COR-L47 (cell line): ENCODE measurements around the gene STAT6.

Experiments
- DNase-seq: peaks from one replicate; lab custom pipeline; 2025; lab: John Stamatoyannopoulos, UW

STAT6 gene

DNA sequence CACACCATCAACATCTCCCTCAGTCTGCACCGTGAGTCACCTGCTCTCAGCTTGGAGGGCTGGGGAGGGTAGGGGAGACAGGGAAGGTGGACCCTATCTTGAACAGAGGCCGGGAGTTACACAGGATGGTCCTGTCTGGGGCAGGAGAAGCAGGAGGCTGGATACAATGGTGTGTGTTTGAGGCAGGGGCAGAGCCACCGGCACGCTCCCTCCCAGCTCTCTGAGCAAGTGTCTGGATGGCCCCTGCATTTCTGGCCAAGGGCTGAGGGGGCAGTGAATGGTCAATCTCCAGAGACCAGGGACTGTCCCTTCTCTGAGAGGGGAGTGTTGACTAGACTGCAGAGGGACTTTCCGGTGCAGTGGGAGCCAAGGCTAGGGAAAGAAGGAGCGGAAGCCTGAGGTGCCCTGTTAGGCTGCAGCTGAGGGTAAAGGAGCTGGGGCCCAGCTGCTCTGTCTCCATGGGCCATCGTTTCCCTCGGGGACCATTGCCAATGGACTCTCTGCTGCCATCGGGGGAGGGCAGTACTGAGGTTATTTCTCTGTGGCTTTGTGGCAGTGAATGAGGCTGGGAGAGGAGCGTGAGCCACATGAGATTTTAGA, 34.4 kb upstream of the STAT6 start:
- no peak for DNase-seq

GRCh38 chr12:57143454-57143853, 32.3 kb upstream of the STAT6 start:
- no peak for DNase-seq

GRCh38 chr12:57142727-57143126, 31.6 kb upstream of the STAT6 start:
- DNase-seq, result no peak

- no peak for DNase-seq
These were observed 31.0 kb upstream of the STAT6 start for GRCh38 chr12:57142121-57142520.

DNA sequence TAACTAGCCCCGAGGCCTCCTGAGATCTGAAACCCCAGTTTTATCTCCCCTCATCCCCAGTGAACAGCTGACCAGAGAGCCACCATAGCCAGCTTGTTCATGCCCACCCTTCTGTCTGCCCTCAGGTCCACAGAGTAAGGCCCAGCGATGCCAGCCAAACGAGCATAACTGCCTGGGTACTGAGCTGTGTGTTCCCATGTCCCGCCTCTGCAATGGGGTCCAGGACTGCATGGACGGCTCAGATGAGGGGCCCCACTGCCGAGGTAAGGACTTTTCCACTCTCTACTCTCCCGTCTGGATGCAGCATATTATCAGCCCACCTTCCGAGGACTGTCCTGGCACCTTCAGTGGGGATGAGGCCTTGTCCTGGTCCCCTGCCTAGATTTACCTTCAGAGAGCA, 30.1 kb upstream of the STAT6 start:
- DNase-seq, result no peak

GRCh38 chr12:57139796-57140649, 28.9 kb upstream of the STAT6 start:
- DNase-seq, result no peak

DNA sequence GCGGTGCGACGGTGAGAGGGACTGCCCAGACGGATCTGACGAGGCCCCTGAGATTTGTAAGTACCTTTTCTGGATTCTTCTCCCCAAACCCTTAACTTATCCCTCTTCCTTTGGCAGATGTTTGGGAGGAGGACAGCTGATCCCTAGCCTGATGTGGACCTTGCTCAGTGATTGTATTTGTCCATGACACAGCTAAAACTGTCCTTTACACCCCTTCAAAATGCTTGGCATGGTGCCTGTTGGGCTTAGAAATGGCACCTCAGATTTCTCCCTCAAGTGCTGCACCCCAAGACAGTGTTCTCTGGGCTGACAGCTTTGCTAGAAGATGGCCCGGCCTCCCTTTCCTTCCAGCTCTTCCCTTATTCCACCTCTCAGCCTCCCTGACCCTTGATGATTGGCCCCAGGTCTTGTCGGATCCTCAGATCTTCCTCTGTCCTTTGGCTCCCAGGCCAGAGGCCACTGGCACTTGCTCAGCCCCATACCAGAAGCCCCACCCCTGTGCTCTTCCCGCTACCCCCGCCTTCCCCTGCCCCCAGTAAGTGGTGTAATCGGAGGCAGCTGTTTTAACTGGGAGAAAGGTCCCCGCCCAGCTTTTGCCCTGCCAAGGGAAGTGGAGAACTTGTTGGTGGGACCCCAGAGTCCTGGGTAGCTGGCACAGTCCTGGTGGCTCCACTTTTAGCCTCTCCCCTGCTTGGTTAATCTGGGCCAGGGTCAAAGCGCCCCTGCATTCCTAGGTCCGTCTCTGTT, 27.5 kb upstream of the STAT6 start:
- no peak for DNase-seq

- DNase-seq, result no peak
These were observed 24.6 kb upstream of the STAT6 start for GRCh38 chr12:57135527-57136326.

- DNase-seq, result no peak
These were observed 23.8 kb upstream of the STAT6 start for GRCh38 chr12:57134949-57135348.

DNA sequence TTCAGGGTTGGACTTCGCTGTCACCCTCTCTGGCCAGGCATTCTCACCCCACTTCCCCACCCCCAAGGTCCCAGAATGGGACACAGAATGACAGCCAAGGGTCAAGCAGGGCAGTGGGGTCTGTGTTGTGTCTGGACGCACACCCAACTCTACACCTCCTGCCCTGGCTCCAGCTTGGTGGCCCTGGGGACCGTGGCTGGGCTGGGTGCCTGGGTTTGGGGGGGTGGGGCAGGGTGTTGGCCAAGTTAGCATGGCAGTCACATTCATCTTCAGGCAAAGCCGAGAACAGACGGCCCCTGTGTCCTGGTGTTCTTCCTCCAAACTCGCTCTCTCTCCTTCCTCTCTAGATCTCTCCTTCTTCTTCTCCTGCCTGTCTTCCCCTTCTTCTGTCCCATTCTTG, 22.8 kb upstream of the STAT6 start:
- no peak for DNase-seq

- no peak for DNase-seq
These were observed 21.9 kb upstream of the STAT6 start for GRCh38 chr12:57133013-57133569.

GRCh38 chr12:57131896-57132744, 21.0 kb upstream of the STAT6 start:
- no peak for DNase-seq

DNA sequence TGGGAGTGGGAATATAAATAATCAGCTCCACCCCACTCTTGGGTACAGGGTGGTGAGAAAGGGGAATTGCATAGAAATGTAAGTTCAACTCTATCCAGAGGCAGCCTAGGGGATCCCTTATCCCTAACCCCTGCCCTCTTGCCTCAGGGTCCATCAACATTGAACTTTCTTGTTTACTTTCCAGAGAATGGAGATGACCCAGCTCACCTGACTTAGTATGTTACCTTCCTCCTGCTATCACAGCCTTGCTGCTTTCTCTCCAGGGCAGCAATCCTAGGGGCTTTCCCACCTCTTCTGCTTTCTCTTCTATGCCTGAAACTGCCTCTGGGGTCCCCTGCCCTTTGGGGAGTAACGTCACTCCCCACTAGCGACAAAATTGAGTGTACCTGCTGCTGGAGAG, 19.8 kb upstream of the STAT6 start:
- DNase-seq, result no peak

DNA sequence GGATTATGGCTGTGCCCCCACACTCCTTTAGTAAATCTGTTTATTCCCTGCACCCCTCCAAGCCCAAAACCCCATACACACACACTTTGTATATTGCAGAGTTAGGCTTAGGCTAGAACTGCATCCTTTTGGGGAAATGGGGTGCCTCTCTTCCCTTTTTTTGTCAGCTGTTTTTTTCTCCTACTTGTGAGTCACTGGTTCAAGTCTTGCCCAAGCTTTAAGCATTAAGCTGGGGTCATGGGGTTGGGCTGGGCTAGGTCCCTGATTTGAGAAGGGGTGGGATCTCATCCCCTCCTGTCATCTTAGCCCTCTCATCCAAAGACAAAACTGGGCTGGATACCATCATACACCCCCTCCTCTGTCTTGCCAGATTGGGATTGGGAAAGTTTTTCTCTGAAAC, 18.7 kb upstream of the STAT6 start:
- DNase-seq, result no peak

DNA sequence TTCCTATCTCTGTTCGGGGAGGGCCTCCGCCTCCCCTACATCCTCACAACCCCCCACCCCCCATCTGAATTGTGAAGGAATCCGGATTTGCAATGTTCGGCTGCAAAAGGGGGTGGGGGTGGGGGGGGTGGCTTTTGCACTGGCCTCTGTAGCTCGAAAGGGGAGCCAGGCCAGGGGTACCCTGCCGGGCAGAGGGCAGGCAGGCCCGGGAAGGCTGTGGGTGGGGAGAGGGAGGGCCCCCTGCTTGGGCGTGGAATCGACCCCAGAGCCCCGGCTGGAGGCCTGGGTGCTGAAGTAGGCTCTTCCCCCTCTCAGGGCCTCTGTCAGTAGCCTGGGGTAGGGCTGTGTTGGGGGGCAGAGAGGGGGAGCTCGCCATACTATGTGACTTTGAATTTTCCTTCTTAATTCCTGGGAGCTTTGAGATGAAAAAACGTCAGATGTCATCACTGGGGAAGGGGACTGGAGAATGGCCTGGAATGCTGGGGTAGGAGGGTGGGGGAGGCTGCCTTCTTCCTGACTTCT, 18.2 kb upstream of the STAT6 start:
- no peak for DNase-seq

DNA sequence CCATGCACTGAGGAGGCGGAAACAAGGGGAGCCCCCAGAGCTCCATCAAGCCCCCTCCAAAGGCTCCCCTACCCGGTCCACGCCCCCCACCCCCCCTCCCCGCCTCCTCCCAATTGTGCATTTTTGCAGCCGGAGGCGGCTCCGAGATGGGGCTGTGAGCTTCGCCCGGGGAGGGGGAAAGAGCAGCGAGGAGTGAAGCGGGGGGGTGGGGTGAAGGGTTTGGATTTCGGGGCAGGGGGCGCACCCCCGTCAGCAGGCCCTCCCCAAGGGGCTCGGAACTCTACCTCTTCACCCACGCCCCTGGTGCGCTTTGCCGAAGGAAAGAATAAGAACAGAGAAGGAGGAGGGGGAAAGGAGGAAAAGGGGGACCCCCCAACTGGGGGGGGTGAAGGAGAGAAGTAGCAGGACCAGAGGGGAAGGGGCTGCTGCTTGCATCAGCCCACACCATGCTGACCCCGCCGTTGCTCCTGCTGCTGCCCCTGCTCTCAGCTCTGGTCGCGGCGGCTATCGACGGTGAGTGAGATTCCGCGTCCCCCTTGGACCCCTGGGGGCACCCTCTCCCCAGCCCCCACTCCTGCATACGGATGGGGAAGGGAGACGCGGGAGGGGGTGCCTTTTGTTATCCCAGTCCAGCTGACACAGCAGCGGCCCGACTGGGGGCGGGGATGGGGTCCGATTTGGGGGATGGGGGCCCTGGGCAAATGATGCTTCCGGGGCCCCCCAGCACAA, 17.5 kb upstream of the STAT6 start:
- no peak for DNase-seq

DNA sequence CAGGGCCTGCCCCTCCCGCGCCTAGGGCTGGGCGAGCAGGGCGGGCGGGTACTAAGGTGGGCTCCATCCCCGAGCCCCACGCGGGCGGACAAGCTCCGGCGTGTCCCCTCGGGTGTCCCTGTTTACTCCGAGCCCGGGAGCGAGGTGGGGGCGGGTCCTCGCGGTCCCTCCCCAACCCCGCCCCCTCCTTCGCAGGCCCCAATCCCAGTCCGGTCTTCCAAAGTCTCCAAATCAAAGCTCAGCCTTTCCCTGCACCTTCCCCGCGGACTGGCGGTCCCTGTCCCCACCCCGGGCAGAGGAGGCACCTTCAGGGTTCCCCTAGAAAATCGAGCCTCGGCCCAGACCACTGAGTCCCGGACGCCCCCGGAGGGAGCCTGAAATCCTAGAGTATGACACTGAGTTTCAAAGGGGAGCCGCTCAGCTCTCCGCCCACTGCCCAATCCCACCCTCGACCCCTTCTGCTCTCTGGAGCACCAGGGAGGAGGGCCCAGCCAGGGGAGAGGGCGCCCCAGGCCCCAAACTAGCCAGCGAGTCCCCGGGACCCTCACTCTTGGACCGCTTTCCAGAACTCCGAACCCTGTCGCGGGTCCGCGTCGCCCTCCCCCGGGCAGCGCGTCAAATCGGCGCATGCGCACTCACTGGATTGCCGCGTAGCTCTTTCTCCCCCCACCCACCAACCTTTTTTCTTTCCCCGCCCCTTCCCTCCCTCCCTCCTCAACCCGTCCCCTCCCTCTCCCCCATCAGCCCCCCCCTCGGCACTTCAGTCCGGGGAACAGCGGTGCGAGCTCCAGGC, 16.8 kb upstream of the STAT6 start, which contains the start of gene LRP1:
LRP1 (plus strand) TSS at position 758 of the 793 bp plus-strand sequence. CDS start 482 bp downstream, outside the sequence.
- peak; percentile 69 for DNase-seq

GRCh38 chr12:57127101-57127725, 16.1 kb upstream of the STAT6 start:
- DNase-seq, result peak; percentile 37
